Thyroid gland (tissue), 4 donors: Measurements from ENCODE around the gene HMCES.

Experiments
- POLR2A ChIP-seq, 2 donors: fragments of 450-650 bp; IDR thresholded peaks; one replicate each; pipeline ENCODE4 v1.6.1; 2017; ENCODE audit warnings: antibody characterized with exemption in 2 of 2, mild to moderate bottlenecking in 2 of 2, moderate library complexity in 1 of 2
- TF ChIP-seq, protein P1 (sequence below), 6 experiments: fragments of 200-600 bp in 3 of 6; fragments of 450-650 bp in 3 of 6; sonication (generic) in 3 of 6; IDR thresholded peaks; one replicate each; pipeline ENCODE4 v1.5.1; 2016 to 2019; ENCODE audit warnings: antibody characterized with exemption in 6 of 6, mild to moderate bottlenecking in 2 of 6, inconsistent platforms in 1 of 6, moderate library complexity in 1 of 6

- TF ChIP-seq, protein P1, sequence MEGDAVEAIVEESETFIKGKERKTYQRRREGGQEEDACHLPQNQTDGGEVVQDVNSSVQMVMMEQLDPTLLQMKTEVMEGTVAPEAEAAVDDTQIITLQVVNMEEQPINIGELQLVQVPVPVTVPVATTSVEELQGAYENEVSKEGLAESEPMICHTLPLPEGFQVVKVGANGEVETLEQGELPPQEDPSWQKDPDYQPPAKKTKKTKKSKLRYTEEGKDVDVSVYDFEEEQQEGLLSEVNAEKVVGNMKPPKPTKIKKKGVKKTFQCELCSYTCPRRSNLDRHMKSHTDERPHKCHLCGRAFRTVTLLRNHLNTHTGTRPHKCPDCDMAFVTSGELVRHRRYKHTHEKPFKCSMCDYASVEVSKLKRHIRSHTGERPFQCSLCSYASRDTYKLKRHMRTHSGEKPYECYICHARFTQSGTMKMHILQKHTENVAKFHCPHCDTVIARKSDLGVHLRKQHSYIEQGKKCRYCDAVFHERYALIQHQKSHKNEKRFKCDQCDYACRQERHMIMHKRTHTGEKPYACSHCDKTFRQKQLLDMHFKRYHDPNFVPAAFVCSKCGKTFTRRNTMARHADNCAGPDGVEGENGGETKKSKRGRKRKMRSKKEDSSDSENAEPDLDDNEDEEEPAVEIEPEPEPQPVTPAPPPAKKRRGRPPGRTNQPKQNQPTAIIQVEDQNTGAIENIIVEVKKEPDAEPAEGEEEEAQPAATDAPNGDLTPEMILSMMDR (IDR thresholded peaks at IDR 0.05), result no peak
- no peak for TF ChIP-seq POLR2A (IDR thresholded peaks at IDR 0.05)
Measured at GRCh38 chr3:129254536-129255230, 24.0 kb upstream of the HMCES start.
